ENCODE measurements around the gene FBXO45.
"Not testable (repeated sequence)": the region's sequence is repeated elsewhere in the genome, so short reads cannot be mapped to it uniquely, and the experiment has no call there.

FBXO45 gene

DNA sequence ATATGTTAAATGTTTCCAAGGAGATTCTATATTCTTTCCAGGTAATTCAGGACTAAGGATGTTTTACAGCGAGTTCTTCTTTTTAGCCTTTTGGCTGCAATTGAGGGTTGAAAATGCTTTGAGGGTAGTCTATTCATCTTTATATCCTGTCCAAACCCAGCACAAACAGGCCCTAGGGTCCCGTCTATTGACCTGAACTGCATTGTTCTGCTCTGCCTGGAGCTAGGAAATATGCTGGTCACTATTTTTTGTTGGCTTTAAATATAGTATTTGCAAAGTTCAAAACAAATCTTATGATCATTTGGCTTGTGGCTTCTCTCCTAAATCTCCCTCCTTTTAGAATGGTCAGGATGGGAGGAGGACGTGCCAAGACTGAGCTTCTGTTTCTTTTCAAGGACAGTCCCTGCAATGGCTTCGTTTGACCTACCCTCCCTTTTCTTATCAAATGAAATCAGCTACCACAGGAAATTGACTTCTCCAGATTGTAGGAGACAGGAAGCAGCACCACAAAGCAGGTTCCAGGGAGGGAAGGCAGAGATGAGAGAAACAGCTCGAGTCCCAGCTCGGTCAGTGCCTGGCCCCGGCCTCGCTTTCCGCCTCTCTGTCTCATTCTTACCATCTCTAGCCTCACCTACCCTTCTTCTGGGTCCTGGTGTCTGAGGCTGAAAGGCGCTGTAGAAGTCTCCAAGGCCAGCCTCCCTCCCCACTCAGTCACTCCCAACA lies 43.5 kb downstream of the FBXO45 start:
- no peaks in the 10 kb centered on the region for H3K79me1 ChIP-seq (ENCODE audit: low read length)
- no peak overlapping the region for H4K12ac ChIP-seq (ENCODE audit: low read depth, low read length)
- no peaks in the 10 kb centered on the region for H3K36me3 ChIP-seq (ENCODE audit: control insufficient read depth in 1 of 2, insufficient read depth in 2 of 2, low read length in 2 of 2)
- H3K27me3 ChIP-seq (ENCODE audit: insufficient read depth, low read length), result no peaks in the 10 kb centered on the region
- no peak overlapping the region for H3K4me3 ChIP-seq (ENCODE audit: low read depth, low read length)
- peak overlapping the region; percentile 11 for H2AFZ ChIP-seq (ENCODE audit: insufficient read depth, low read length, poor library complexity)
- H3K4me1 ChIP-seq (ENCODE audit: control insufficient read depth in 1 of 2, insufficient read depth in 2 of 2, low read length in 2 of 2), result peaks cover 6 to 7% of the 10 kb centered on the region in 2 experiments
- no peak overlapping the region for H3K14ac ChIP-seq (ENCODE audit: low read length)
- H2BK5ac ChIP-seq (ENCODE audit: low read depth, low read length, poor library complexity), result no peak overlapping the region
- H4K8ac ChIP-seq (ENCODE audit: low read depth, low read length), result no peak overlapping the region
- no peak for DNase-seq
- no peak overlapping the region for H4K91ac ChIP-seq (ENCODE audit: low read depth, low read length)
- H3K23ac ChIP-seq (ENCODE audit: low read length), result no peak overlapping the region
- H3K9ac ChIP-seq (ENCODE audit: low read length), result no peak overlapping the region
- WGBS (ENCODE audit: extremely low coverage, insufficient coverage, insufficient read length), result no CpG with 5 or more reads among the region's 10 CpGs
- no peak overlapping the region for H2BK12ac ChIP-seq (ENCODE audit: low read length)
- H3K79me2 ChIP-seq (ENCODE audit: control insufficient read depth, insufficient read depth, low read length, poor library complexity), result no peaks in the 10 kb centered on the region
- H3K27ac ChIP-seq (ENCODE audit: low read depth, low read length), result no peak overlapping the region
- H3K4ac ChIP-seq (ENCODE audit: low read depth, low read length), result no peak overlapping the region
- H2AK5ac ChIP-seq (ENCODE audit: low read length), result no peak overlapping the region
- peak overlapping the region; percentile 16 for H2BK120ac ChIP-seq (ENCODE audit: insufficient read depth, low read length, poor library complexity)
- no peak overlapping the region for H3K18ac ChIP-seq (ENCODE audit: low read length)
- H3K4me2 ChIP-seq (ENCODE audit: low read length), result no peak overlapping the region
- no peaks in the 10 kb centered on the region for H3K9me3 ChIP-seq (ENCODE audit: insufficient read depth, low read depth, low read length)

DNA sequence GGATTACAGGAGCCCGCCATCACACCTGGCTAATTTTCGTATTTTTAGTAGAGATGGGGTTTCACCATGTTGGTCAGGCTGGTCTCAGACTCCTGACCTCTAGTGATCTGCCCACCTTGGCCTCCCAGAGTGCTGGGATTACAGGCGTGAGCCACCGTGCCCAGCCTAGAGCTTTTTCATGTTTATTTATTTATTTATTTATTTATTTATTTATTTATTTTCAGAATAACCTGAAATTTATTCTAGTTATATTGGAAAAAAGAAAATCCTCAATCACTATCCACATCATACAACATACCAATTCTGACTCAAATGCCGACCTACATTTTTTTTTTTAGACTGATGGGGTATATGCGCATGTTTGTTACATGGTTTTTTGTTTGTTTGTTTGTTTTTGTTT lies 46.8 kb downstream of the FBXO45 start:
- not testable (repeated sequence) for H3K27me3 ChIP-seq (ENCODE audit: insufficient read depth, low read length); H2AK5ac ChIP-seq (ENCODE audit: low read length); H3K79me1 ChIP-seq (ENCODE audit: low read length); H3K9ac ChIP-seq (ENCODE audit: low read length); H3K14ac ChIP-seq (ENCODE audit: low read length); H3K18ac ChIP-seq (ENCODE audit: low read length); H3K79me2 ChIP-seq (ENCODE audit: control insufficient read depth, insufficient read depth, low read length, poor library complexity); H3K9me3 ChIP-seq (ENCODE audit: insufficient read depth, low read depth, low read length); H3K4me2 ChIP-seq (ENCODE audit: low read length); H2BK120ac ChIP-seq (ENCODE audit: insufficient read depth, low read length, poor library complexity); H4K8ac ChIP-seq (ENCODE audit: low read depth, low read length); H3K27ac ChIP-seq (ENCODE audit: low read depth, low read length); H3K4me3 ChIP-seq (ENCODE audit: low read depth, low read length); H3K36me3 ChIP-seq (ENCODE audit: control insufficient read depth in 1 of 2, insufficient read depth in 2 of 2, low read length in 2 of 2); H3K23ac ChIP-seq (ENCODE audit: low read length); H3K4ac ChIP-seq (ENCODE audit: low read depth, low read length); DNase-seq; H2AFZ ChIP-seq (ENCODE audit: insufficient read depth, low read length, poor library complexity); H4K12ac ChIP-seq (ENCODE audit: low read depth, low read length); H2BK12ac ChIP-seq (ENCODE audit: low read length); H3K4me1 ChIP-seq (ENCODE audit: control insufficient read depth in 1 of 2, insufficient read depth in 2 of 2, low read length in 2 of 2); H2BK5ac ChIP-seq (ENCODE audit: low read depth, low read length, poor library complexity); H4K91ac ChIP-seq (ENCODE audit: low read depth, low read length)
- no CpG with 5 or more reads among the region's 6 CpGs for whole genome bisulfite sequencing (ENCODE audit: extremely low coverage, insufficient coverage, insufficient read length)

DNA sequence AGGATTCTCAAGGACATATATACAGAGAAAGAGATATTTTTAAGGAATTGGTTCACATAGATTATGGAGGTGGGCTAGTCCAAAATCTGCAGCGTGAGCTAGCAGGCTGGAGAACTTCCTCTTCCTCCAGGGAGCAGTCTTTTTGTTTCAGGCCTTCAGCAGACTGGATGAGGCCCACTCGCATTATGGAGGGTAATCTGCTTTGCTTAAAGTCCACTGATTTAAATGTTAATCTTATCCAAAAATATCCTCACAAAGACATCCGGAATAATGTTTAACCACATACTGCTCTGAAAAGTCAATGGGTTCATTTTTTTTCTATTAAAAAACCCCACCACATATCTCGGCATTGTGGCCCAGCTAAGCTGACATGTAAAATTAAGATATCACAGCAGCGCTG lies 48.8 kb downstream of the FBXO45 start:
- WGBS (ENCODE audit: extremely low coverage, insufficient coverage, insufficient read length), result no CpG with 5 or more reads among the region's 5 CpGs
- DNase-seq, result no peak

DNA sequence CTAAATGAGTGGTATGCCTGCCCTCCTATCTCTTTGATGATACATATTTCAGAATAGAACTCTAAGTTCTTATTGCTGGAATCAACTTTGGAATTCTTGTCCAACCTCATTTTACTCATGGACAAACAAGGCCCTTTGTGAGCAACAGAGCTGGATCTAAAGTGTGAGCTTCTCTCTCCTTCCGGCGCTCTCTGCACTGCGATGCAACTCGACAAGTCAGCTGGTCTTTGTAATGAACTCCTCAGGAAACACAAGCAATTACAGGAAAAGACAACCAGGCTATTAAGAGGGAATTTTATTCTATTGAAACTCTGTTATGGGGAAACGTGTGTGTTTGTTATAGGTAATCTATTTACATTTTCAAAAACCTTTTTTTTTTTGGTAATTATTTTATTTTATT lies 50.8 kb downstream of the FBXO45 start:
- Histone ChIP-seq H3K4me1 (ENCODE audit: control insufficient read depth in 1 of 2, insufficient read depth in 2 of 2, low read length in 2 of 2) (no peaks in the 10 kb centered on the region), H2BK120ac (ENCODE audit: insufficient read depth, low read length, poor library complexity) (no peak overlapping the region), H3K36me3 (ENCODE audit: control insufficient read depth in 1 of 2, insufficient read depth in 2 of 2, low read length in 2 of 2) (no peaks in the 10 kb centered on the region), H2AFZ (ENCODE audit: insufficient read depth, low read length, poor library complexity) (no peak overlapping the region), H4K8ac (ENCODE audit: low read depth, low read length) (no peak overlapping the region), H3K18ac (ENCODE audit: low read length) (no peak overlapping the region), H3K23ac (ENCODE audit: low read length) (no peak overlapping the region), H2BK5ac (ENCODE audit: low read depth, low read length, poor library complexity) (no peak overlapping the region), H2AK5ac (ENCODE audit: low read length) (no peak overlapping the region), H4K91ac (ENCODE audit: low read depth, low read length) (no peak overlapping the region), H3K9ac (ENCODE audit: low read length) (no peak overlapping the region), H3K4ac (ENCODE audit: low read depth, low read length) (no peak overlapping the region), H3K14ac (ENCODE audit: low read length) (no peak overlapping the region), H3K4me2 (ENCODE audit: low read length) (no peak overlapping the region), H3K27me3 (ENCODE audit: insufficient read depth, low read length) (no peaks in the 10 kb centered on the region), H3K79me2 (ENCODE audit: control insufficient read depth, insufficient read depth, low read length, poor library complexity) (no peaks in the 10 kb centered on the region), H4K12ac (ENCODE audit: low read depth, low read length) (no peak overlapping the region), H3K79me1 (ENCODE audit: low read length) (no peaks in the 10 kb centered on the region), H3K4me3 (ENCODE audit: low read depth, low read length) (no peak overlapping the region), H3K27ac (ENCODE audit: low read depth, low read length) (no peak overlapping the region), H3K9me3 (ENCODE audit: insufficient read depth, low read depth, low read length) (no peaks in the 10 kb centered on the region), H2BK12ac (ENCODE audit: low read length) (no peak overlapping the region)
- no CpG with 5 or more reads among the region's 5 CpGs for WGBS (ENCODE audit: extremely low coverage, insufficient coverage, insufficient read length)
- no peak for DNase-seq

More for the DNA sequence above, 48.8 kb downstream of the FBXO45 start:
- Histone ChIP-seq H3K27ac (ENCODE audit: low read depth, low read length) (no peak overlapping the region), H2AFZ (ENCODE audit: insufficient read depth, low read length, poor library complexity) (no peak overlapping the region), H2BK5ac (ENCODE audit: low read depth, low read length, poor library complexity) (no peak overlapping the region), H3K4me3 (ENCODE audit: low read depth, low read length) (no peak overlapping the region), H3K4me1 (ENCODE audit: control insufficient read depth in 1 of 2, insufficient read depth in 2 of 2, low read length in 2 of 2) (peaks cover 3 to 4% of the 10 kb centered on the region in 2 experiments), H3K79me1 (ENCODE audit: low read length) (no peaks in the 10 kb centered on the region), H2BK12ac (ENCODE audit: low read length) (no peak overlapping the region), H3K79me2 (ENCODE audit: control insufficient read depth, insufficient read depth, low read length, poor library complexity) (no peaks in the 10 kb centered on the region), H3K9me3 (ENCODE audit: insufficient read depth, low read depth, low read length) (no peaks in the 10 kb centered on the region), H3K14ac (ENCODE audit: low read length) (no peak overlapping the region), H4K8ac (ENCODE audit: low read depth, low read length) (no peak overlapping the region), H3K36me3 (ENCODE audit: control insufficient read depth in 1 of 2, insufficient read depth in 2 of 2, low read length in 2 of 2) (no peaks in the 10 kb centered on the region), H3K4ac (ENCODE audit: low read depth, low read length) (no peak overlapping the region), H4K12ac (ENCODE audit: low read depth, low read length) (no peak overlapping the region), H3K18ac (ENCODE audit: low read length) (no peak overlapping the region), H3K9ac (ENCODE audit: low read length) (no peak overlapping the region), H3K27me3 (ENCODE audit: insufficient read depth, low read length) (no peaks in the 10 kb centered on the region), H3K23ac (ENCODE audit: low read length) (no peak overlapping the region), H2AK5ac (ENCODE audit: low read length) (no peak overlapping the region), H4K91ac (ENCODE audit: low read depth, low read length) (no peak overlapping the region), H3K4me2 (ENCODE audit: low read length) (no peak overlapping the region), H2BK120ac (ENCODE audit: insufficient read depth, low read length, poor library complexity) (no peak overlapping the region)
